NCI-H1417 (cell line): Measurements from ENCODE around the gene MAPT.
"Not testable (repeated sequence)": the region's sequence is repeated elsewhere in the genome, so short reads cannot be mapped to it uniquely, and the experiment has no call there.

Experiments
- DNase-seq, 3 experiments: peaks; one replicate each; lab custom pipeline; 2025; lab: John Stamatoyannopoulos, UW

Gene MAPT

DNA sequence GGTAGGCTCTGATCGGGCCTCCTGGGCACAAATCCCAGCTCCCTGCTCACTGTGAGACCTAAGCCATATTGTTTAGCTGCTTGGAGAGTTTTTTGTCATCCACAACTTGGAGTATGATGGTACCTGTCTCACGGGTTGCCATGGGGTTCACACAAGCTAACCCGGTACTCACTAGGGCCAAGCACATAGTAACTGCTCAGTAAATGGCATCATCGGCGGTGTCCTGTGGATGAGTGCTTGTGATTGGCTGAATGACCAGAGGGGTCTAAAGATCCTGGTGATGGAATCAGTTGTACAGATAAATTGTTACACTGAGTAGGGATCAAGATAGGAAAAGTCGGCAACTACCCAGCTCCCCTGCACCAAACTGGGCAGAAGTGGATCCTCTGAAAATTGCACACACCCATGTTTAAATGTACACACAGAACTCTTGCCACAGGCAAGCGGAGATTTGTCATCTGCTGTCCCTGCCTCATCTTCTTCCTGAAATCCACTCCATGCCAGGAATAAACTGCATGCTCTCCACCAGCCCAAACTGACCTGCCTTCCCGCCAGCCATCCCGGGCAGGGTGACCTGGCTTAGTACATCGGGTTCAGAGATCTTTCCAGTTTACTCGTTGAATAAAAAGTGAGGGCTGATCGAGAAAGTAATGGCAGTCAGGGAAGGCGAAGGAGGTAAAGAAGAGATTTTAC lies 6.5 kb downstream of the MAPT start:
- DNase-seq, result no peak

DNA sequence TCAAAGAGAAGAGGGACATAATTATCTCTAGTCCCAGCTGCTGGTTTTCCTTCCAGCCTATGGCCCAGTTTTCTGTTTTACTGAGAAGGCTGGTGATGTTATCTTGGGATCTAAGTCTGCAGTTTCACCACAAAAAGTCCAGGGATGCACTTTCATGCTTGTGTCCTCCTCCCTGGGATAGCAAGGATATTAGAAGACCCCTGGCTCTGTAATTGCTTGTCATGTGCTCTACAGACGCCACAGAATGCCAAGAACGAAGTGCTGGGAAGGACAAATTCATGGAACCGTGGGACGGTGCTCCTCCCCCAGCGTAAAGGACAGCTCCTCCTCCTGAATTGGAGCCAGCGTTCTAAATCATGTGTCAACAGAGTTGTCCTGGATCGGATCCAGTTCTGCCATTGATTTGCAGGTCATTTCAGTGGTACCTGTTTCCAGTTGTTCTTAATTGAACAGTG lies 8.6 kb downstream of the MAPT start:
- DNase-seq, result no peak

DNA sequence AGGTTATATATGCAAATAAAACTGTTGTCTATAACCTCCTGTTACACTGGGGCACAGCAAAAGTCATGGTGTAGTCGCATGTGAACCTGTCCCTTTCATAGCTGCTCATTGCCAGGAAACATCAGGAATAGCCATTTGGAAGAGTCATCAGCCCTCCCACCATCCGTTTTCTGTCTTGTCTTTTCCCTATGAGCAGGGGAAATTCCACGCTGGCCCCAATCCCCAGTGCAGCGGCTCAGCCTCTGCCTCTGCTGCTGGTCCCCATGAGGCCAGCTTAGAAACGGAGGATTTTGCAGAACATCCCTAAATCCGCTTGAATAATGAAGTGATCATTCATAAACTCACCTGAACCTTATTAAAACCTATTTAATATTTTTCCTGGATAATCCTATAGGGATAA lies 10.5 kb downstream of the MAPT start:
- no peak for DNase-seq

DNA sequence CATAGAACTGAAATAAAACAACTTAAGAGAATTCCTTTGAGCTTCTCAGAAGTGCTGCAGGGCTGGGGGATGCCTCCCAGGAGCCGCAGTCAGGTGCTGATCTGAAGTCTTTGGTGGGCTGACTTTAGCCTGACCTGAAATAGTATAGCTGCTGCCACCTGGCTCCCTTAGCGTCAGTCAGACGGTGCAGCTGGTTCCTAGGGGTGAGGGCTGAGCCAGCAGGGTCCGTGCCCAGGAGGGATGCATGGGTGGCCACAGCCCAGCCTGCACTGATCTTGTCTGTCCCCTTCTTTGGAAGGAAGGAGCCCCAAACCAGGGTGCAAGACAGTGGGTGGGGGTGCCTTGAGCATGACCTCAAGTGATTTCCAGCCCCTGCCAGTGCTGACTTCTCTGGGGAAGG lies 11.5 kb downstream of the MAPT start:
- DNase-seq, result peak in 2 of 3 experiments; percentile 42 to 65

DNA sequence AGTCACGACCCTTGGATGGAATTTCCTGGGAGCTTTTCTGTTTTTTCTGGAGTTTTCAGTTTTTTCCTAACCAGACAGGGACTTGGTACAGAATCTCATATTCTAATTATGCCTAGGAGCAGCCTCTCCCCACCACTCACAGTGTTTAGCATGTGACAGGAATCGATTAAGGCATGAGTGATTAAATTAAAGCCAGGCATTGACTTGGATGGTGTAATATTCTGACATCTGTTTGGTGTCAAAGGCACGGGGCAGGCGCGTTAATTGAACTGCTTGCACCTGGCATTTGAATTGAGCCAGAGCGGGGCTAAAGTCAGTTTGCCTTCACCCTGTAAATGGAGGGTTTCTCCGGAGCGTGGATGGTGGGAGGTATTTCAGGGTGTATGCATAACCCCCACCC lies 11.9 kb downstream of the MAPT start:
- peak in 2 of 3 experiments; percentile 48 to 81 for DNase-seq

DNA sequence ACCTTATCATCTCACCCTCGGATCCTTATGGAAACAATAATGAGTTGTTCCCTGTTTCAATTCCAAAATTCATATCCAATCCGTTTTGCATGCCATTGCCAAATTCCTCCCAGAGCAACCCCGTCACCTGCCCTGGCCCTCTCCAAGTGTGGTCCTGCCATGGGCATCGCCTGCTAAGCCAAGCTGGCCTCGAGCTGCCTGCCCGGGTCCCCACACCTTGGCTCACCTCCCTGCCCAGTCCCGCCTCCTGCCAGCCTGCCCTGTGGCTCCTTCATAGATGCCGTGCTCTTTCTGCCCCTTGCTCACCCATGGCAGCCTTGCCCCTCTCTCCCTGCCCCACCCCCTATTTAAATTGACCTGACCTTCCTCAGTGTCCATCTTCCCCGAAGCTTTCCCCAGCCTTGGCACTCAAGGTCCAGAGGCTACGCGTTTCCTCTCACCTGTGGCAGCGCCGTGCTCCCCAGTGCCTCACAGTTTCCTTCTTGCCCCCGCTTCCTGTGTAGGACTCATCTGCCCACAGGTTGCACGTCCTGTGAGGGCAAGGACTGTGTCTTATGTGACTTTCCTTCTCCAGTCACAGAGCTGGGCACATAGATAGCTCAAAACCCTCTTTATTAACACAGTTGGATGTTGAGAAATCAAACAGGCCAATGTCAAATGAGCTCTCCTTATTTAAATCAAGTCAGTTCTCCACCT lies 12.7 kb downstream of the MAPT start:
- DNase-seq, result no peak

DNA sequence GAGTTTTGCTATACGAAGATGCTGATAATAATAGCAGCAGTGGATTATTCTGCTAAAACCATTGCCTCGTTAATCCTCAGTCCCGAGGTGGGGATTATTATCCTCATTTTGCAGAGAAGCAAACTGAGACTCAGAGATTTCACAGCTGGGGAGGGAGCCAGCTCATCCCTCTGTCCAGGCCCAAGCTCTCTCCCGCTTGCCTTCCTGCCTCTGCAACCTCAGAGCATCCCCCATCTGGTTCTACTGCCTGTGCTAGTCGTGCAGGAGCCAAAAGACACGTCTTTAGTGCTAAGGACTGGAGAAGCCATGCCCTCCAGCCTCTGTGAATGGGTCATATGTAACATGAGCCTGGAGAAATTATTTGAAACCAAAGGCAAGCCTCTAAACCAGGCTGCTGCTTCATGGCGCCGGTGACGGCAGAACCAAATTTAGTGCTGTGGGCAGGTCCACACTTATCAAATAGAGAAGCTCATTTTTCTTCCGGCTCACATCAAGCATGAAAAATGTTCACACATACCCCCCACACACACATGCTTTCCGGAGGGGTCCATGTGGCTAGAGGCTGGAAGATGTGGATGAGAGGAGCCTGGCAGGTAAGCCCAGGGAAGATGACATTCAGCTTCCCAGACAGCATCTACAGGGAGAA lies 13.5 kb downstream of the MAPT start:
- DNase-seq, result peak in 2 of 3 experiments; percentile 4 to 43

DNA sequence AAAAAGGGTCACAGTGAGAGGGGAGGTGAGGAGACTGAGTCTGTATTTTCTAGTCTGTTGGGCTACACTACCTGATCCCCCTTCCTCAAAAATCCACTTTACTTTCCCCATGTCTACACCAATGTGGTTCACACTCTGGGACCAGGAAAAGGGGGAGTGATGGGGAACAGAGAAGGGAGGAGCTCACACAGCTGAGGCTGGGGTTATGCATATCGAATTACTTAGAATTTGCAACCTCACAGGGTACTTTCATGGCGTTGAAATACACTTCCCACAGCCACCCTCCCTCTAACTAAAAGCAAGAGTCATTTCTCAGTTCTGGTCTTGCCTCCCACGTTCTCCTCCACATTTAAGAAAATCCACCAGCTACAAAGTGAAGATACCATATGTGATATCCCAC lies 14.1 kb downstream of the MAPT start:
- no peak for DNase-seq

DNA sequence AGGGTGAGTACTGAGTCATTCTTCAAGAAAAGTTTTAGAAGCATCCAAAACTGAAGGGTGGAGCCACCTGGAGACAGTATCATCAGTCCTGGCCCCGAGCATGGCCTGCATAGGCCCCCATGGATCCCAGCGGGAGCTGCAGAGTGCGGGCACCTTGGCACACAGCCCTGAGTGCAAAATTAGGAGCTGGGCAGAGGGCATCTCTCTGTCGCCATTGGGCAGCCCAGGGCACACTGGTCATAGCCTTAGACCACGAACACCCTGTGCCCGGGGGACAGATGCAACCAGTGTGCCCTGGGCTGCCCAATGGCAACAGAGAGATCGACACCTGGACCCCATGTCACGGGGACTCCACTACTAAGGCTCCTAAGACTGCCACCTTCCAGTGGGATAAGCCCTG lies 14.6 kb downstream of the MAPT start:
- DNase-seq, result no peak

DNA sequence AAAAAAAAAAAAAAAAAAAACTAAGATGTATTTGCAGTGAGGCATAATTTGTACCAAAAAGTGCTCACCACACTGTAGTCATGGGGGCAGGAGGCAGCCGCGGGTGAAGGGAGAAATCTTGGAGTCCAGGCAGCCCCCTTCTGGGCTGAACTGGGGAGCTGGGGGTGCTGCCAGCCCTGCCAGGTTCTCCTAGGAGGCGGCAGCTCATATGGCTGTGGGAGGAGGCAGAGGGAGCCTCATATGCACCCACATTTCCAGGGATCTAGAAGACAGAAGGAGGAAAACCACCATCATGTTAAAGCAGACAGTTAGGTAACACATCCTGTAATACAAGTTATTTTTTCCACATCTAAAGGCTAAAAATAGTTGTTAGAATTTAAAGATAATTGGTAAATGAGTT lies 16.3 kb downstream of the MAPT start:
- DNase-seq, result no peak

DNA sequence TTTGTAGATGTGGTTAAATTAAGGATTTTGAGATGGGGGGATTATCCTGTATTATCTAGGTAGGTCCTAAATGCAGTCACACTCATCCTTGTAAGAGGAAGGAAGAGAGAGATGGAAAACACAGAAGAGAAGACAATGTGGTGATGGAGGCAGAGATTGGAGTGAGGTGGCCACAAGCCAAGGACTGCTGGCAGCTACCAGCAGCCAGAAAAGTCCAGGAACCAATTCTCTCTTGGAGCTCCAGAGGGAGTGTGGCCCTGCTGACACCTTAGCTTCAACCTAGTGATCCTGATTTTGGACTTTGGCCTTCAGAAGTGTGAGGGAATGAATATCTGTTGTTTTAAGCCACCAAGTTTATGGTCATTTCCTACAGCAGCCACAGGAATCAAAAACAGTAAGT lies 18.0 kb downstream of the MAPT start:
- DNase-seq, result no peak

DNA sequence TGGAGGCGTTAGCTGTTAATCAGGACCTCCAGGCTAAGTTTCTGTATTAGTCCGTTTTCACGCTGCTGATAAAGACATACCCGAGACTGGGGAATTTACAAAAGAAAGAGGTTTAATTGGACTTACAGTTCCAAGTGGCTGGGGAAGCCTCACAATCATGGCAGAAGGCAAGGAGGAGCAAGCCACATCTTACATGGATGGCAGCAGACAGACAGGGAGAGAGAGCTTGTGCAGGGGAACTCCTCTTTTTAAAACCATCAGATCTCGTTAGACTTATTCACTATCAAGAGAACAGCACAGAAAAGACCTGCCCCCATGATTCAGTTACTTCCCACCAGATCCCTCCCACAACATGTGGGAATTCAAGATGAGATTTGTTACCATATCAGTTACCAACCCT lies 18.7 kb downstream of the MAPT start:
- DNase-seq, result not testable (repeated sequence)

DNA sequence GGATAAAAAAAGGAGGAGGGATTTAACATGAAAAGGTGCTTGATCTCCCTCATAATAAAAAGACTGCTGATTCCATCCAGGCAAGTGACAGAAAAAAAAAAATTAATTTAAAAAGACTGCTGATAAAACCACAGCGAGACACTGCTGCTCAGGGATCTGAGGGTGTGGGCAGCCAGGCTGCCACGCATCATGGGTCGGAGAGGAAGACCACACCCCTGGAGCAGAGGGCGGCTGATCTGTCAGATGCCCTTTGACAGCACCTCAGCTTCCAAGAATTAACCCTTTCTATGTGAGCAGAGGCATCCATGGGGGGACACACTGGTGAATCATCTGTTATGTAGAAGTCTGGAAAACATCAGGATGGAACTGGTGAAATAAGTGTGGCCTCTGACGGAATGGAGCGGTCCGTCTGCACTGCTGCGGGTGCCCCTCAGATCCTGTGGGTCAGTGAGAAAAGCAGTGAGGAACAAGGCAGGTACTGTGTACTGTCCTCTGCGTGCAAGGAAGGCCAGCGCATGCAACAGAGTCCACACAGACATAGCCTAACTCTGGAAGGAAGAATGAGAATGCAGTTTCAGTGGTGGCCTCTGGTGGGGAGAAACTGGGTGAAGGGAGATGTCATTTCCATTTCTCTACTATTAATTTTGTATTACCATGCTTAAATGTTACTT lies 19.8 kb downstream of the MAPT start:
- no peak for DNase-seq

DNA sequence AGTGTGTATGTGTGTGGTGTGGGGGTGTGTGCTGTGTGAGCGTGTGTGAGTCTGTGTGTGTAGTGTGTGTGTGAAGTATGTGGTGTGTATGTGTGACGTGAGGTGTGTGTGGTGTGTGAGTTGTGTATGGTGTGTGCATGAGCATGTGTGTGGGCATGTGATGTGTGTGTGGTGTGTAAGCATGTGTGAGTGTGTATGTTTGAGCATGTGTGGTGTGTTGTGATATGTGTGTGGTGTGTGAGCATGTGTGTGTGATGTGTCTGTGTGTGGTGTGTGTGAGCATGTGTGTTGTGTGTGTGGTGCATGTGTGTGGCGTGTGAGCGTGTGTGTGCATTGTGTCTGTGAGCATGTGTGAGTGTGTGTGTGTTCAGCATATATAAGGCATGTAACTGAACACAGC lies 20.9 kb downstream of the MAPT start:
- DNase-seq, result no peak

DNA sequence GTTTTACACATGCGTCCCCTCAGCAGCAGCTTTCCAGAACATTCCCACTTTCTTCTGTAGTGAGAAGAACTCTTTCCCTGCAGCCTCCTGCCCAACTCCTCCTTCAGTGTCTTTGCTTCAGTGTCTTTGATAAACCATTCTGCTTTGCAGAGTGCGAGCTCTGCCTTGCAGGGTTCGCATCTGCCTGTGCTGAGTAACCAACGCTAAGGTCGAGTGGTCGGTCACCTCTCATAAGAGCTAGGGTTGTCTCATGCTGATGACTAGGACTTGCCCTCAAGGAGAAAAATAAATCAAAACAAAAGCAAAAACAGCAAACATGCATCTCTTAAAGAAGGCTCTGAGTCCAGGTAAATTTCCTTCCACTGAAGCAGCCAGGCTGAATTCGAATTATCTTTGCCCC lies 22.7 kb downstream of the MAPT start:
- DNase-seq, result no peak

DNA sequence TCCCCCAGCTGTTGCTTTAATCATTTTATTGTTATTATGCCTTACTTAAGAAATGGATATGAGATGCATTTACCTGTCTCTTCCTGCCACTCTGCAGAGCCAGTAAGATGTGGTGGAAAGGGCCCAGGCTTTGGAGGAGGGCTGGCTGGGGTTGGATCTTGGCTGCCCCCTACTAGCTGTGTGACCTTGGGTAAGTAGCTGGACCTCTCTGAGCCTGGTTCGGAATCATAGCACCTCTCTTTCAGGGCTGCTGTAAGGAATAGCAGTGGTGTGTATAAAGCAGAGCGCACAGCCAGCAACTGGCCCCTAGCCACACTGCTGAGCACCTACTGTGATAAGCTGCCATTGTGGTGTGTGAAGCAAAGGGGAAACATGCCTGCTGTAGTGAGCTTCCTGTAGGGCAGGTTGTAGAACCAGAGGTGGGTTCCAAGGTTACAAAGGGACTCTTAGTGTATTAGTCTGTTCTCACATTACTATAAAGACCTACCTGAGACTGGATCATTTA lies 23.9 kb downstream of the MAPT start:
- no peak for DNase-seq

DNA sequence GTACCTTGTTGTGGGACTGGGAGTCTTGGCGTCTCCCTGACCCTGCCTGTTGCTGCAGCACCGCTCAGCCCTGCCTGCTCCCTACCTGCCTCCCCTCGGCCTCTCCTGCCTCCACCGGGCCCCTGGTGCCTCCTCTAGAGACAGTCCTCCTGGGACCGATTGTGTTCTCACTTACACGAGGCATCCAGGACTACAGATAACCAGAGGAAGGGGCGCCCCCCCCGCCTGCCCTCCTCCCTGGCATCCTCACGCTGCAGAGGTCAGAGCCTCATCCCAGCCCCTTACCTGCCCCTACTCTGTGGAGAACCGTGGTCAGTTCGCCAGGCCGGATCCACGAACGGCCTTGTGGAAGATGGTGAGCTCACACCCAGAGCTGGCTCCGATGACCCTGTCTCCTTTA lies 24.8 kb downstream of the MAPT start:
- DNase-seq, result no peak

DNA sequence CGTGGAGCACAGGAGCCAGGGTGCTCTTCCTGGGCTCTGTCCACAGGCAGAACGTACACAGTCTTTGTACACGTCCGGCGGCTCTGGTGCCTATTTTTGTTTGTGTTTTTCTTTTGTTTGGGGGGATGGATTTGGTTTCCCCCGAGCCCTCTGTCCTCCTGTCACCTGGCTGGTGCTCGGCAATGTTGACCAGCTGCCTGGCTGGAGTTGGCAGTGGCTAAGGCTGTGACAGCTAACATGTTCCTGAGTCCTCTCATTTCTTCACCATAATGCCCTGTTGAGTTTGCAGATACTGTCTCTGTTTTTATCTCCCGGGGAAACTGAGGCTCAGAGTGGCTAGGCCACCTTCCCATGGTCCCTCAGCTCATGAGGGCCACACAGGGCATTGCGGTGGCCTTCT lies 25.7 kb downstream of the MAPT start:
- no peak for DNase-seq

DNA sequence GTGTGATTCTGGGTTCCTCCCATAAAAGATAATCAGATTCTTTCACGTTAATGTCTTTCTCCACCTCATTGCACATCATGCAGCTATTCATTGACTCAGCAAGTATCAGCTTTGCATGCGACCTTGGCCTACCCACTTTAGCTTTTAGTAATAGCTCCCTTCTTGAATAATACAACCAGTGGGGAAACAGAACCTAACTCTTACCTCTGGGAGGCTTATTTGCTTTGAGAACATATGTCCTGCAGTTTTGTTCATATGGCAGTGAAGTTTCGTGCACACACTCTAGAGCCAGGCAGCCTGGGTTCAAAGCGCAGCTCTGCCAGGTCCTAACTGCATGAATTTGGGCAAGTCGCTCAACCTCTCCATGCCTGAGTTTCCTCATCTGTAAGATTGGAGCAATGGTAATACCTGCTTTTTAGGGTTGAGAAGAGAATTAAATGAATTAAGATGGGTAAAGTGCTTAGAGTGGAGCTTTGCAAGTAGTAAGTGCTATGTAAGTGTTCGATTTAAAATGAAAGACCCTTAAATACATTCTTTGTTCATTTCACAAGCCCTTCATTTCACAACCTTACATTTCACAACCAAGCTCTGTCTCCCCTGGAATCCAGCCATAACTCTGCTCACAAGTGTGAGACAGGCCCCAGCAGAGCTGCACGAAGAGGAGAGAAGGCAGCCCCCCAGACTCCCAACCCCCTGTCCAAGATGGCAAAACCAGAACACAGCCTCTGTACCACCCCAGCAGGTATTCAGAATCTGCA lies 29.3 kb downstream of the MAPT start:
- DNase-seq, result no peak

DNA sequence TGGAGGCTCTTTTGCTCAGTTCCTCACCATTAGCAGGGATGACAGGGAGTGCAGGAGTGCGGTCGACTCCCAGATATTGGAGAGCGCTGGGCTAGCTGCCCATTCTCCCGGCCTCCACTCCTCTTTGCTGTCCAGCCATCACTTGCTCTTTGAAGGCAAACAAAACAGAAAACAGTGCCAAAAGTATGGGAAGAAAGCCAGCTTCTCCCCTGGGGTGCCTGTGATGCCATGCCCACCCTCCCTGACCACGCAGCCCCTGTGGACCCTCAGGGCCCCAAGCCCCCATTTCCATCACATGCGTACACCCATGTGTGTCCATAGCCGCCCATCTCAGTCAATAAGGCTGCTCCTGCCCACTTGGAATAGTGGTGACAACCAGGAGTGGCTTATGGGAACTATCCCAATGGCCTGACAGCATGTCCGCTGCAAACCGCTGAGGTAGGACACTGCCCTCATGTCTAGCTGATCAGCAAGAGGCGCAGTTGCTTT lies 30.0 kb downstream of the MAPT start:
- DNase-seq, result no peak

DNA sequence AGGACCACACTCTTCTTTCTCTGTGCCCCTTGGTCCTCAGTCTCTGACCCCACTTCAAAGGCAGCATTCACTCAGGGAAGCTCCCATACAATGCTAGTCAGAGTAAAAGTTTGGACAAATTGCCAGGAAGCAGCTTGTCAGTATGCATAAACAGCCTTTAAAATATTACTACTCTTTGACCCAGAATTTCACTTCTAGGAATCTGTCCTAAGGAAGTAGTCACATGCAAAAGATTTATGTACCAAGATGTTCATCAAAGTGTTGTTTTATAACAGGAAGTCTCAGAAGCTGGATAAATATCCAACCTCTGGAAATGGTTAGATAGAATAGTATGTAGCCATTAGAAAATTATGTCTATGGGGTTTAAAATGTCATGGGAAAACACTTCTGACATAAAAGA lies 31.0 kb downstream of the MAPT start:
- DNase-seq, result no peak

DNA sequence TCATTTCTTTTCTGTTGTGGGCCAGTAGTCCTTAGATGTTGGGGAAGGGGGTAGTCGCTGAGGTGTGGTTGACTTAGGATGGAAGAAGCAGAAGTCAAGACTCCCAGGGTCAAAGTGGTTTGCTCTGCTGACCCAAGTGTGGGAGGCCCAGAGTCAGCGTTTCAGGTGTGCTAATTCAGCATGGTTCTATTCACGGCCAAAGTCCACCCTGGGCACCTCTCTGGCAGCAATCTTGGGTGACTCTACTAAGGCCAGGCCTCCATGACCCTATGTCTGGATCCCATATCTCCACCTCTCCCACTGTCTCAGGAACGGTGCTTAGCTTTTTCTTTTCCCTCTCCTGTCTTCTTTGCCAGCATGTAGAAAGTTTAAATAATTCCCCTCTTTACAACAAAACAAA lies 32.9 kb downstream of the MAPT start:
- no peak for DNase-seq
